ENCODE data around the gene NSUN6. TPM values are rescaled to one million over a fixed set of nuclear protein-coding genes. Genes with fewer than 3 reads are reported as not detected.

NSUN6 gene
- total RNA-seq, 6 donors from 2014 or later, result 5.9 to 35.6 (median 16.0) TPM

DNA sequence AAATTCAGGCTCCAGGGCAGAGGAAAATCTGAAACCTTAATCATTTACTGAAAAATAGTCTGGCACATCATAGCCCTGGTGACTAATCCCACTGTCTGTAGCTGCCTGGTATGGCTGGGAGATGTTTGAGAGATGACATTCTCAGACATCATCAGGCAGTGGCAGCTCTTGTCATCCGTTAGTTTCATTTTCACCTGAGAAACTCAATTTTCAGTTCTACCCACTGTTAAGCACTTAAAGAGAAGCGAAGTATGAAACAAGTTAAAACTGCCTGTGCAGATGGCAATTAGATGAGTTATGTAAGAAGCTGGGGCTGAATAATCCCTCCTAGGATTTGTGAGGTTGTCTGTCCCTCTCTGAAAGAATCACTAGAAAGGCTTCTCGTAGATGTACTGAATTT is 150.2 kb downstream of the NSUN6 start:
- no peak overlapping the region for H3K4me3 ChIP-seq
- H3K9me3 ChIP-seq, result no peaks in the 10 kb centered on the region
- TF ChIP-seq CTCF (IDR thresholded peaks at IDR 0.05), result no peak
- TF ChIP-seq EP300 (IDR thresholded peaks at IDR 0.05), result no peak
- TF ChIP-seq POLR2AphosphoS5 (IDR thresholded peaks at IDR 0.05), result no peak
- TF ChIP-seq POLR2A (IDR thresholded peaks at IDR 0.05), result no peak
- no peaks in the 10 kb centered on the region for H3K4me1 ChIP-seq
- no peaks in the 10 kb centered on the region for H3K36me3 ChIP-seq
- 88% methylated on average over 3 of the region's 3 CpGs for WGBS, 2 donors
- H3K27me3 ChIP-seq, result no peaks in the 10 kb centered on the region
- DNase-seq (no peak), ATAC-seq (ENCODE audit: low FRiP score in 2 of 2) (no peak)
- H3K27ac ChIP-seq, result no peak overlapping the region

- Histone ChIP-seq H3K36me3 (no peaks in the 10 kb centered on the region), H3K4me1 (no peaks in the 10 kb centered on the region), H3K9me3 (no peaks in the 10 kb centered on the region), H3K4me3 (no peak overlapping the region), H3K27ac (no peak overlapping the region), H3K27me3 (no peaks in the 10 kb centered on the region)
- WGBS, 2 donors, result 85 to 91% methylated on average over 7 of the region's 7 CpGs
- ATAC-seq (ENCODE audit: low FRiP score in 2 of 2), result no peak
- DNase-seq, result no peak
- TF ChIP-seq EP300 (IDR thresholded peaks at IDR 0.05) (no peak), POLR2AphosphoS5 (IDR thresholded peaks at IDR 0.05) (no peak), POLR2A (IDR thresholded peaks at IDR 0.05) (no peak), CTCF (IDR thresholded peaks at IDR 0.05) (no peak)
Measured at GRCh38 chr10:18500576-18500975, 150.8 kb downstream of the NSUN6 start.

GRCh38 chr10:18498998-18499397 is 152.4 kb downstream of the NSUN6 start:
- no peaks in the 10 kb centered on the region for H3K9me3 ChIP-seq
- TF ChIP-seq CTCF (IDR thresholded peaks at IDR 0.05), result no peak
- no peak for TF ChIP-seq POLR2A (IDR thresholded peaks at IDR 0.05)
- no peak for TF ChIP-seq POLR2AphosphoS5 (IDR thresholded peaks at IDR 0.05)
- TF ChIP-seq EP300 (IDR thresholded peaks at IDR 0.05), result no peak
- no peak for ATAC-seq (ENCODE audit: low FRiP score in 2 of 2)
- no peak overlapping the region for H3K4me3 ChIP-seq
- H3K27me3 ChIP-seq, result no peaks in the 10 kb centered on the region
- no peaks in the 10 kb centered on the region for H3K4me1 ChIP-seq
- no peaks in the 10 kb centered on the region for H3K36me3 ChIP-seq
- DNase-seq, result no peak
- no peak overlapping the region for H3K27ac ChIP-seq
- WGBS, 2 donors, result 70 to 83% methylated on average over 4 of the region's 4 CpGs

DNA sequence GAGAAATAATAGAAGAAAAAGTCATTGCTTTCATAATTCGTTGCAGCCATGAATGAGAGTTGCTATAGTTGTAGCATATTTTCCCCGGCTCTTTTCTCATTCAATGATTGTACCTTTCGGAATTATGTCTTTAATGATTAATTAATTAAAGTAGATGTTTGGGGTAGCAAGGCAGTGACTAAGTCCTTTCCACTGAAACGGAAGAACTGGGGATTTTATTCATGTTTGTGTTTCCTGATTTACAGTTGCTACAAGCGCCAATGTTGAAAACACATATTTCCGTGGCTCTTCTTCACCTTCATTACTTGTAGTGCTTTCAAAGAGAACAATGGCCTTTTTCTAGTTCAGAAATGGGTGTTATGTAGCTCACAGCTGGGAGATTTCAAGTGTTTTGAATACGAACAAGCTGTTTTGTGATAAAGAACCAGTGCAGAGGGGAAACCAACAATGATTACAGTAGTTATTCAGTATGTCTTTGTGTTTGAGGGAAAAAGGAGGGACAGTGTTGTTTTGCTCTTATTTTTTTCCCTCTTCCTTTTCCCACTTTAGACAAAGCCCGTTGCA is 153.5 kb downstream of the NSUN6 start:
- no peak overlapping the region for H3K27ac ChIP-seq
- TF ChIP-seq EP300 (IDR thresholded peaks at IDR 0.05), result no peak
- 66 to 68% methylated on average over 8 of the region's 8 CpGs for WGBS, 2 donors

More for the DNA sequence above, 153.5 kb downstream of the NSUN6 start:
- H3K4me3 ChIP-seq, result no peak overlapping the region
- no peak for ATAC-seq (ENCODE audit: low FRiP score in 2 of 2)
- H3K36me3 ChIP-seq, result no peaks in the 10 kb centered on the region
- DNase-seq, result no peak
- no peaks in the 10 kb centered on the region for H3K4me1 ChIP-seq
- H3K27me3 ChIP-seq, result no peaks in the 10 kb centered on the region
- no peaks in the 10 kb centered on the region for H3K9me3 ChIP-seq

Other genes starting within 250 kb of the NSUN6 start
- 10 to 100 TPM in 2 of 6 donors, 1 to 10 TPM in 4; 6.2 to 31.3 (median 8.7) TPM for gene ARL5B, start 7.8 kb upstream of the NSUN6 start, total RNA-seq